ENCODE data around the gene ZNF276. TPM values are rescaled to one million over a fixed set of nuclear protein-coding genes. Genes with fewer than 3 reads are reported as not detected.
A peak's percentile ranks its signal among the peaks of the same experiment; 100 is the strongest.
"Not testable (repeated sequence)": the region's sequence is repeated elsewhere in the genome, so short reads cannot be mapped to it uniquely, and the experiment has no call there.

Gene ZNF276, protein sequence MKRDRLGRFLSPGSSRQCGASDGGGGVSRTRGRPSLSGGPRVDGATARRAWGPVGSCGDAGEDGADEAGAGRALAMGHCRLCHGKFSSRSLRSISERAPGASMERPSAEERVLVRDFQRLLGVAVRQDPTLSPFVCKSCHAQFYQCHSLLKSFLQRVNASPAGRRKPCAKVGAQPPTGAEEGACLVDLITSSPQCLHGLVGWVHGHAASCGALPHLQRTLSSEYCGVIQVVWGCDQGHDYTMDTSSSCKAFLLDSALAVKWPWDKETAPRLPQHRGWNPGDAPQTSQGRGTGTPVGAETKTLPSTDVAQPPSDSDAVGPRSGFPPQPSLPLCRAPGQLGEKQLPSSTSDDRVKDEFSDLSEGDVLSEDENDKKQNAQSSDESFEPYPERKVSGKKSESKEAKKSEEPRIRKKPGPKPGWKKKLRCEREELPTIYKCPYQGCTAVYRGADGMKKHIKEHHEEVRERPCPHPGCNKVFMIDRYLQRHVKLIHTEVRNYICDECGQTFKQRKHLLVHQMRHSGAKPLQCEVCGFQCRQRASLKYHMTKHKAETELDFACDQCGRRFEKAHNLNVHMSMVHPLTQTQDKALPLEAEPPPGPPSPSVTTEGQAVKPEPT
- 10 to 100 TPM; 25.0 to 34.1 TPM for total RNA-seq

- peak within 1 kb of the TSS; percentile 96 for H3K4me3 ChIP-seq
- H3K27ac ChIP-seq: peak within 1 kb of the TSS; percentile 90 to 95
- DNase-seq (ENCODE audit: low spot score): no peak
- H3K36me3 ChIP-seq: peaks cover 18% of the 10 kb centered on the region
- peaks cover 19 to 35% of the 10 kb centered on the region in 2 donors for H3K4me1 ChIP-seq (ENCODE audit: control insufficient read depth in 1 of 2, low read depth in 2 of 2)
- peak; percentile 69 for ATAC-seq (ENCODE audit: insufficient number of reproducible peaks, low FRiP score, low read depth)
- TF ChIP-seq CTCF (IDR thresholded peaks at IDR 0.05): no peak
- no peaks in the 10 kb centered on the region for H3K9me3 ChIP-seq
- no peaks in the 10 kb centered on the region for H3K27me3 ChIP-seq (replicated peaks; ENCODE audit: insufficient read depth)
Observed at GRCh38 chr16:89720813-89721545, at the start of gene ZNF276, which contains the start of gene VPS9D1. Gene ZNF276 (plus strand): TSS chr16:89721537. CDS start chr16:89721641, 104 bp downstream. Gene VPS9D1 (minus strand): TSS chr16:89720898. CDS start chr16:89720861, 37 bp downstream.

DNA sequence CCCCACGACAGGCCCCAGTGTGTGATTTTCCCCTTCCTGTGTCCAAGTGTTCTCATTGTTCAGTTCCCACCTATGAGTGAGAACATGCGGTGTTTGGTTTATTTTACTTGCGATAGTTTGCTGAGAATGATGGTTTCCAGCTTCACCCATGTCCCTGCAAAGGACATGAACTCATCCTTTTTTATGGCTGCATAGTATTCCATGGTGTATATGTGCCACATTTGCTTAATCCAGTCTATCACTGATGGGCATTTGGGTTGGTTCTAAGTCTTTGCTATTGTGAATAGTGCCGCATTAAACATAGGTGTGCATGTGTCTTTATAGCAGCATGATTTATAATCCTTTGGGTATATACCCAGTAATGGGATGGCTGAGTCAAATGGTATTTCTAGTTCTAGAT lies 49.8 kb upstream of the ZNF276 start:
- H3K36me3 ChIP-seq; H3K4me3 ChIP-seq; H3K9me3 ChIP-seq; ATAC-seq (ENCODE audit: insufficient number of reproducible peaks, low FRiP score, low read depth); DNase-seq (ENCODE audit: low spot score); H3K4me1 ChIP-seq (ENCODE audit: control insufficient read depth in 1 of 2, low read depth in 2 of 2); H3K27me3 ChIP-seq (replicated peaks; ENCODE audit: insufficient read depth); H3K27ac ChIP-seq: not testable (repeated sequence)

DNA sequence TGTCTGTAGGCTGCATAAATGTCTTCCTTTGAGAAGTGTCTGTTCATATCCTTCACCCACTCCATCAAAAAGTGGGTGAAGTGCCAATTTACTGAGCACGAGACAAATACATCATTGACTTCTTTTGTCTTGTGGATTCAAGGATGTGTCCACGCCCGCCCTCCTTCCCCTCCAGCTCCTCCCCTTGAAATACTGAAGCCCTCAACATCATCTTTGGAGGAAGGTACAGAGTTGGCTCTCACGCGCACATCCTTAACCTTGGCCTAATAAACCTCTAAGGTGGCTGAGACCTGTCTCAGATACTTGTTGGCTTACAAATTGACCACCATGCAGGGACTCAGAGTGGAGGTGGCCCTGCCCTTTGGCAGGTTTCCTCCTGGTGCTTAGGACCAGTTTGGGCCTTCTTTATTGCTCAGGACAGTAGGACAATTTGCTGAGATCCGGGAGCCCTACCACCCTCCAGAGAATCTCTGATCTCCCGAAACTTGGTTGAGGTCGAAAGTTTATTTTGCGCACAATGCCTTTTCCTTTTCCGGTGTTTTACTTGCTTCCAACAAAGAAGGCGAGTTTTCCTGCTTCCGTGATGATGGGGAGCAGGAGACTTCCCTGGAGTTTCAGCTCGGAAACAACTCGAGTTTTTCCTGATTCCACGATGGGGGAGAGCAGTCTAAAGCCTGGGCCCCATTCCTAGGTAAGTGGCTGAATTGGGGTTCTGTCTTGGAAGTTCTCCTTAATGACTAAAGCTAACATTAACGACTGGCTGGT lies 49.0 kb upstream of the ZNF276 start:
- H3K27ac ChIP-seq: no peak overlapping the region
- ATAC-seq (ENCODE audit: insufficient number of reproducible peaks, low FRiP score, low read depth): no peak

DNA sequence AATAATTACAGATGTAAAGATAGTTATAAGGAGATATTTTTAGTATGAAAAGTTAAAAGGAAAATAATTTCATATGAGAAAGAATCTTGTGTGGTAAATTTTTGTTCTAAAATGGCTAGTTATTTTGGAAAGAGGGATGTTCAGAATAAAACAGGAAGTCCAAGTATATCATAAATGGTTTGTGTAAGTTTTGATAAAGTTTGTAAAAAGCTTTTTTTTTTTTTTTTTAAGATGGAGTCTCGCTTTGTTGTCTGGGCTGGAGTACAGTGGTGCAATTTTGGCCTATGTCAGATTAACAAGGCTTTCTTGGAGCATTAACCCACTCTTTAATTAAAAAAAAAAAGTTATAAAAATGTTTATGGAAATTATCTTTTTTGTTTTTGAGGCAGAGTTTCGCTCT lies 43.1 kb upstream of the ZNF276 start:
- no peak for DNase-seq (ENCODE audit: low spot score)
- Histone ChIP-seq H3K9me3 (no peaks in the 10 kb centered on the region), H3K27me3 (replicated peaks; ENCODE audit: insufficient read depth) (no peaks in the 10 kb centered on the region), H3K36me3 (no peaks in the 10 kb centered on the region), H3K4me1 (ENCODE audit: control insufficient read depth in 1 of 2, low read depth in 2 of 2) (no peaks in the 10 kb centered on the region), H3K4me3 (no peak overlapping the region), H3K27ac (no peak overlapping the region)
- TF ChIP-seq CTCF (IDR thresholded peaks at IDR 0.05): no peak
- no peak for ATAC-seq (ENCODE audit: insufficient number of reproducible peaks, low FRiP score, low read depth)

More for the DNA sequence above, 49.0 kb upstream of the ZNF276 start:
- H3K27me3 ChIP-seq (replicated peaks; ENCODE audit: insufficient read depth): no peaks in the 10 kb centered on the region
- no peaks in the 10 kb centered on the region for H3K36me3 ChIP-seq
- no peak for DNase-seq (ENCODE audit: low spot score)
- no peaks in the 10 kb centered on the region for H3K4me1 ChIP-seq (ENCODE audit: control insufficient read depth in 1 of 2, low read depth in 2 of 2)
- TF ChIP-seq CTCF (IDR thresholded peaks at IDR 0.05): no peak
- H3K9me3 ChIP-seq: no peaks in the 10 kb centered on the region
- no peak overlapping the region for H3K4me3 ChIP-seq

DNA sequence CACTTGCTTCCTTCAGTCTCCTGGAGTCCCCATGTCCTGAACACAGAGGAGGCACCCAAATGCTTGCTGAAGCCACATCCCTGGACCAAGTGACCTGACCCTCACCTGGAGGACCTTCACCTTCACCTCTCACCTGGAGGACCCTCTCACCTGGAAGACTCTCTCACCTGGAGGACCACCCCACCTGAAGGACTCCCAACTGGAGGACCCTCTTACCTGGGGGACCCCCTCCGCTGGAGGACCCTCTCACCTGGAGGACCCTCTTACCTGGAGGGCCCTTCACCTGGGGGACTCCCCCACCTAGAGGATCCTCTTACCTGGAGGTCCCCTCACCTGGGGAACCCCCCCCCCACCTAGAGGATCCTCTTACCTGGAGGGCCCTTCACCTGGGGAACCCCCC lies 35.4 kb upstream of the ZNF276 start:
- no peaks in the 10 kb centered on the region for H3K27me3 ChIP-seq (replicated peaks; ENCODE audit: insufficient read depth)
- H3K4me1 ChIP-seq (ENCODE audit: control insufficient read depth in 1 of 2, low read depth in 2 of 2): peaks cover 5 to 8% of the 10 kb centered on the region in 2 donors
- H3K9me3 ChIP-seq: no peaks in the 10 kb centered on the region
- H3K4me3 ChIP-seq: peak overlapping the region; percentile 99
- ATAC-seq (ENCODE audit: insufficient number of reproducible peaks, low FRiP score, low read depth) (no peak), DNase-seq (ENCODE audit: low spot score) (no peak)
- TF ChIP-seq CTCF (IDR thresholded peaks at IDR 0.05): no peak
- no peak overlapping the region for H3K27ac ChIP-seq
- H3K36me3 ChIP-seq: no peaks in the 10 kb centered on the region
